ENCODE data around the gene PSMD9.

The PSMD9 gene

GRCh38 chr12:121932176-121932536, 43.6 kb downstream of the PSMD9 start:
- TF ChIP-seq CTCF (IDR thresholded peaks at IDR 0.05; ENCODE audit: control extremely low read depth, extremely low read depth, low read depth, missing control alignments) = no peak
- ChIA-PET POLR2A (no interaction called here), CTCF (interaction anchor here (1.7 to 1.8 kb wide), 2 partner anchors 14 to 16 kb away, joined by 4 read pairs; partner anchors contain the start of gene CFAP251)
- no peak for DNase-seq (ENCODE audit: extremely low spot score)

GRCh38 chr12:121932914-121933521, 44.4 kb downstream of the PSMD9 start:
- no peak for TF ChIP-seq CTCF (IDR thresholded peaks at IDR 0.05; ENCODE audit: control extremely low read depth, extremely low read depth, low read depth, missing control alignments)
- DNase-seq (ENCODE audit: extremely low spot score) = no peak
- POLR2A ChIA-PET = no interaction called here
- CTCF ChIA-PET = interaction anchor here (1.0 to 1.7 kb wide), 2 partner anchors 15 to 121 kb away, joined by 3 to 4 read pairs; partner anchors contain the start of gene CFAP251

- ChIA-PET POLR2A (no interaction called here), CTCF (interaction anchor here (0.9 to 1.7 kb wide), 4 partner anchors 15 to 139 kb away, joined by 3 to 4 read pairs (median 3); partner anchors contain the start of gene CFAP251)
- no peak for DNase-seq (ENCODE audit: extremely low spot score)
- no peak for TF ChIP-seq CTCF (IDR thresholded peaks at IDR 0.05; ENCODE audit: control extremely low read depth, extremely low read depth, low read depth, missing control alignments)
Measured at GRCh38 chr12:121933522-121934308, 45.1 kb downstream of the PSMD9 start.

GRCh38 chr12:121934309-121934664, 45.7 kb downstream of the PSMD9 start:
- POLR2A ChIA-PET = no interaction called here
- CTCF ChIA-PET = interaction anchor here (0.9 kb wide), 2 partner anchors 16 to 140 kb away, joined by 3 read pairs; partner anchors contain the start of gene CFAP251
- DNase-seq (ENCODE audit: extremely low spot score) = no peak
- TF ChIP-seq CTCF (IDR thresholded peaks at IDR 0.05; ENCODE audit: control extremely low read depth, extremely low read depth, low read depth, missing control alignments) = no peak

- ChIA-PET POLR2A (no interaction called here), CTCF (no interaction called here)
Measured at GRCh38 chr12:121937654-121938053, 49.1 kb downstream of the PSMD9 start.

GRCh38 chr12:121939186-121939585, 50.6 kb downstream of the PSMD9 start:
- CTCF ChIA-PET = interaction anchor here (1.7 kb wide), 1 partner anchor 145 kb away, joined by 3 read pairs; the partner anchor contains the start of gene RHOF
- DNase-seq (ENCODE audit: extremely low spot score) = no peak
- no peak for TF ChIP-seq CTCF (IDR thresholded peaks at IDR 0.05; ENCODE audit: control extremely low read depth, extremely low read depth, low read depth, missing control alignments)
- POLR2A ChIA-PET = no interaction called here

More at GRCh38 chr12:121937654-121938053, 49.1 kb downstream of the PSMD9 start:
- TF ChIP-seq CTCF (IDR thresholded peaks at IDR 0.05; ENCODE audit: control extremely low read depth, extremely low read depth, low read depth, missing control alignments) = no peak
- DNase-seq (ENCODE audit: extremely low spot score) = no peak

All from GM10248 (cell line).